CD4-positive, alpha-beta T cell treated with Interleukin-1 beta for 1 hour (primary cell): ENCODE data around the gene DSG3.
A peak's percentile ranks its signal among the peaks of the same experiment; 100 is the strongest.
"Not testable (repeated sequence)": the region's sequence is repeated elsewhere in the genome, so short reads cannot be mapped to it uniquely, and the experiment has no call there.

Experiments
- DNase-seq, 2 donors: peaks; one replicate each; pipeline ENCODE4 v3.0.0-alpha.2; 2020 to 2022

Gene DSG3

GRCh38 chr18:31493171-31493570, 45.6 kb downstream of the DSG3 start:
- no peak for DNase-seq

DNA sequence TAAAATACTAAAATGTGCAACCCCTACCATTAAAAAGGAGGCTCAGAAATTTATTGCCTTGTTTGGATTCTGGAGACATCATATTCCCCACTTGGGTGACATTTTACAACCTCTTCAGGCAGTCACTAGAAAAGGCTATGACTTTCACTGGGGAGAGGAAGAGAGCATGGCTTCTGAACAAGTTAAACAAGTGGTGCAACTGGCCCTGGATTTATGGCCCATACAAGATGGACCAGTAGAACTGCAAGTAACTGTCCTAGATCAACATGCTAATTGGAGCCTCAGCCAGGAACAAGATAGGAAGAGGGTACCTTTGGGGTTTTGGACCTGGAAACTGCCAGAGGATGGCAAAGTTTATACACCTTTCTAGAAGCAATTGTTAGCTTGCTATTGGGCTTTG, 46.4 kb downstream of the DSG3 start:
- DNase-seq = no peak

- DNase-seq = not testable (repeated sequence)
Measured at GRCh38 chr18:31494705-31495244, 47.2 kb downstream of the DSG3 start.

DNA sequence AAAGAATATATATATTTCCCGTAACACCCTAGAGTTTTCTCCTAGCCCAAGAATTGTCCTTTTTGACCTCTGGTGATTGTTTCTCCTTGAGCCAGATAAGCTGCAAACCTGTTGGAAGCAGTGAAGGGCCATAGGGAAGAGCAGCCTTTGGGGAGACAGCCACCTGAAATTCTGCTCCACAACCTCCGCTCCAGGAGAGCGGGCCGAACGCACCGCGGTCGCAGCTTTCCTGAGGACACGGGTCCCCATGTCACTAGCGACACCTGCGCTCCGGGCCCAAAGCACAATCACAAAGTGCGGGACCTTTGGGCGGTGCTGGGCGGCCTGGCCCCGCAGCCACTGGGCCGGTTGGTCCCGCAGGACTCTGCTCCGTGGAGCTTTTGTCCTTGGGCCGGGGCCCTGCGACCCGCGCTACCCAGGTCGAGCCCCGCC, 49.9 kb downstream of the DSG3 start:
- DNase-seq = no peak

- DNase-seq = peak in 1 of 2 donors; percentile 7
Measured at GRCh38 chr18:31497836-31498573, 50.5 kb downstream of the DSG3 start, which contains the start of gene DSG2. Gene DSG2 (plus strand): TSS chr18:31498177. CDS start chr18:31498252, 75 bp downstream.

GRCh38 chr18:31498574-31499524, 51.3 kb downstream of the DSG3 start:
- no peak for DNase-seq

GRCh38 chr18:31500051-31500688, 52.6 kb downstream of the DSG3 start:
- no peak for DNase-seq

DNA sequence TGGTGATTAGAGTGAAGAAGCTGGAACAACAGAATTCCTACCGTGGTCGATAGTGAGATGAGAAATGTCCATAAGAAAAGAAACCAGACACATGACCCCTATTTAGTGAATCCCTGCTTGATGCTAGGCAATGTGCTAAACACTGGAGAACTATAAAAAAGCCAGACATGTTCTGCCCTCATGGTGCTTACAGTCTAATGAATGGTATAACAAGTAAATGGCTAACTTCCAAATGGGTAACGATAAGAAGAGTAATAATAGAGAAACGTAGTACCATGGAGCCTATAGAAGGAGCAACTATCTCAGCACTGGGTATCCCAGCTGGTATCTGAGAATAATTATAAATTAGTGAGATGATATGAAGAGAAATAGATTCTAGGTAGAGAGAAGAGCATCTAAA, 55.5 kb downstream of the DSG3 start:
- no peak for DNase-seq

DNA sequence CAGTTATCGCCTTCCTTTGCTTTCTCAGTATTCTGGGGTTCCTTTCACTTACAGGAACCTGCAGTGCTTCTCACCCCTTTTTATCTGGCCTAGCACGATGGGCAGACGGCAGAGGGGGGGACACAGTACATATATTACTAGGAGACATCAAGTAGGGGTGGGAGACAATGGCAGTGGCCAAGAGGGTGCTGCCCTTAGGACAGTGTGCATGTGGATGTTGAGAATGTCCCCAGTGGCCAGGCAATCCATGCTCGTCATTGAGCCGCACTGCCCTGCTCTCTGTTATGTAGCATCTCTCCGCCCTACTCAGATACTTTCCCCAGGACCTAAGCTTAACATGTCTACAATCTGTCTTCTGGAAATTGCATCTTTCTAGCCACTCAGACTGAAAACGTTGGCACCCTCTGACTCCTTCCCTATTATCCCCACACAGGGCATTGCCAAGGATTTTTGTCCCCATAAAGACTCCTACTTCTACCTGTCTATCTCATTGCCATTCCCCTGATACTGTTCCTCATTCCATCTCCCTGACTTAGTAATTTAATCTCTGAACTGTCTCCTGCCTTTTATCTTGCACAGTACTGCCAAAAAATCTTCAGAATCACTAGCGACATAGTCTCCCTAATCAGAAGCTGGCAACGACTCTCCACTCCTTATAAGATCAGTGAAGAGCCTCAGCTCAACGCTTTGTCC, 57.1 kb downstream of the DSG3 start:
- no peak for DNase-seq

DNA sequence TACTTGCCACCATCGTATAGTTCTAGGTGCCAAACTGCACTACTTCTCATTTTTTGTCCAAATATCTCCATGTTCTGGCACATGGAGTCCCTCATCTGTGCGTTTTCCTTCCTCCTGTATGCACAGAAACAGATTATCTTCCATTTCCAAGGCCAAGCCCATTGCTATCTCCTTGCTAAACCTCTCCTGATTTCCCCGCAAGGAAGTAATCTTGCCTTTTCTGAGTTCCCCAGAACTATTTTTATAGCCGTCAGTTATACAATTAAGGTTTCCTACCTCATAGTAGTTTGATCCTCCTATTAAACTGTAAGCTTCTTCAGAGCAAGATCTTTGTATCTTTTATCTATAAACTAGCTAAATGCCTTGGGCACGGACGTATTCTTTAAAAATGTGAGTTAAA, 57.6 kb downstream of the DSG3 start:
- no peak for DNase-seq

DNA sequence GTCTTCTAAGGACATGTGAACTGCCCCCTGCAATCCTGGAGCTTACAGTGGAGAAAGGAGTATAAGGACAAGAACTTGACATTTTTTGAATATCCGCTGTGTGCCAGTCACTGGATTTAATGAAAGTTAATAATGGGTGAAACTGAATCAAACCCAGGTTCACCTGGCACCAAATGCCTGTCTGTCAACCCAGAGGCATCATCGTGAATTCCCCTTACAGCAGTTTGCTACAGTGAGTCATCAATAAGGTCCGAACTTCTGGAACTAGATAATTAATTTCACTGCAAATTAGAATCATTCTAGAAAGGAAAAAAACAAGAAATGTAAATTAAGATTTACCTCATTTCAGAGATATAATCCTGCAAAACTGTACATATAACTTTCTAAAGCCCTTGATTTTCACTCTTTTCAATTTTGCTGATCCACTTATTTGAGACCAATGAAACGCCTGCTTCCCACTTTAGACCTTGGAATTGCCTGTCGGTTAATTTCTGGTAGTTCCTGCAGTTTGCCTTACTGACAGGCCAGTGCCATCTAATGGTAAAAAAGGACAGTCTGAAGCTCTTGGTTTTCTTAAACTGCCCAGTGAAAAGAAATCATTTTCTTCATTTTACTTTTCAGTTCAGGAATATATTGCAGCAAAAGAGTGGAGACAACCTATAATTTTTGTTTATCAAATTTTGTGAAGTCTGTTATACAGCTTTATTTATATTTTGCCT, 58.6 kb downstream of the DSG3 start:
- DNase-seq = no peak

- DNase-seq = not testable (repeated sequence)
Measured at GRCh38 chr18:31507124-31507523, 59.6 kb downstream of the DSG3 start.

- no peak for DNase-seq
Measured at GRCh38 chr18:31508781-31509180, 61.2 kb downstream of the DSG3 start.

DNA sequence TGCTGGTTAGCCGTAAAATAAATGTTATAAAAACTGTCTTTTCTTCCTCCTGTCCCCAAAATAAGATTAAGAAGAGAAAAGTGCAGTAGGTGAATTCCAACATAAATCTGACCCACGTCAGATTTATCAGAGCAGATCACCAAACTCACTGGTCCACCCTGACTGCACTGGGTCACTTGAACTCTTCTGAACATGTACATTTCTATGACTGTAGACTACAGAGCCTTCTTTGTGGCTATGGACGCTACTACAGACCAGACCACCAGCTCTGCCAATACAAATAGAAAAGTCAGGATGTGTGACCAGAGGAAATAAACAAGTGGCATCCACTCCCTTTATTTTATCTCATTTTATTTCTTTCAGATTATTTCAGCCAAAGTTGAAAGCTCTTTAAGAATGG, 62.0 kb downstream of the DSG3 start:
- no peak for DNase-seq

DNA sequence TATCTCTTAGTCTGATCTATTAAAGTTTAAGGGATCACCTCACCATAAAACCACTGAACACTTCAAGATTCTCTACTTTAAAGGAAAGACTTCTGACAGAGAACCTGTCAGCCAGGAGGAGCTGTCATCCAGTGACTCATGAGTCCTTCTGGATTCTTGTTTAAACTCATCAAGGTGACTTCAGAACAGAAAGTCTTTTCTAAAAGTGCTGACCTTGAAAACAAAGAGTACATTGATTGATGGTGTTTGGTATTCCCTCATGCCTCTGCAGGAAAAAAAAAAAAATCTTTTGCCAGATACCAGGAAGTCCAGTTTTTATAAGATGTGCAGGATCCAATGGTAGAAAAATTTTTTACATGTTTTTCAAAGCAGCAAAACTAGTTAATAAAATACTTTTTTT, 62.8 kb downstream of the DSG3 start:
- DNase-seq = no peak

DNA sequence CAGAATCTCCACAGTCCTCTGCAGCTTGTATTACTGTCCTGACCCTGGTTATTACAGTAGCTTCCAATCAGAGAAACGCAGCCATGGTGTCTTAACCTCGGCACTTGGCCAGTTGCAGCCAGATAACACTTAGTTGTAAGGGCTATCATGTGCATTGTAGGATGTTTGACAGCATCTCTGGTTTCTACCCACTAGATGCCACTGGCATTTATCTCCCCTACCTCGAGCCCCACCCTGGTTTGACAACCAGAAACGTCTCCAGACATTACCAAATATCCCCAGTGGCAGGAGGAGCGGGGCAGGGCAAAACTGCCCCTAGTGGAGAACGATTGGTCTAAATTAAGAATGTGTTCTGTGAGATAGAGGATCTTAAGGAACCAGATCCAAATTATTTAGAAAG, 63.6 kb downstream of the DSG3 start:
- no peak for DNase-seq

GRCh38 chr18:31512203-31512764, 64.7 kb downstream of the DSG3 start:
- no peak for DNase-seq

GRCh38 chr18:31513189-31513935, 65.8 kb downstream of the DSG3 start:
- no peak for DNase-seq

- no peak for DNase-seq
Measured at GRCh38 chr18:31516437-31516836, 68.9 kb downstream of the DSG3 start.

DNA sequence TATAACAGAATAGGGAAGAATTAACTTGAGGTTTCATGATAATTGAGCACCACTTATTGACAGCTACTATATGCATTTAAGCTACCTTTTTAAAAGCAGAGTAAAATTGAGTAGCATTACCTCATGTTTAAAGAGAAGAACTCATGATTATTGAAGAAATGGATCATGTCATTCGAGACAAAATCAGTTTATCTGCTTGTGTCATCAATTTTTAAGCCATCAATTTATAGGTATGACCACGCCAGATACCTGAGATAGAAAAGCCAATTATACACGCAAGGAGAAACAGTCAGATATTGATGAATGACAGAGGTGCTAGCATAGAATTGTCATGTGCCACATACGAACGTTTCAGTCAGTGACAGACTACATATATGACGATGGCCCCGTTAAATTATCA, 78.8 kb downstream of the DSG3 start:
- DNase-seq = no peak
